SK-N-SH (cell line): ENCODE measurements around the gene CANT1. TPM values are rescaled to one million over a fixed set of nuclear protein-coding genes. Genes with fewer than 3 reads are reported as not detected.

Source experiments
- CTCF ChIA-PET: fragments of 300-600, 350-600 bp; formaldehyde crosslinking; extraction: SDS; loops from one replicate; lab custom pipeline; 2021; lab: Yijun Ruan, JAX
- POLR2A ChIA-PET: fragments of 350-600 bp; sonication (Branson Sonifier 250); formaldehyde crosslinking; extraction: SDS; loops from one replicate; lab custom pipeline; 2020; ENCODE audit warnings: antibody characterized with exemption, inconsistent platforms; lab: Yijun Ruan, JAX
- DNase-seq: peaks from one replicate; pipeline ENCODE4 v3.0.0; 2012
- H2AFZ ChIP-seq: fragments of 200-600 bp; sonication (generic); 2 replicates; pipeline ENCODE4 v1.8.1; 2016; ENCODE audit warnings: antibody characterized with exemption, mild to moderate bottlenecking, low read depth
- H3F3A ChIP-seq: fragments of 200-600 bp; sonication (generic); replicated peaks from 2 replicates; pipeline ENCODE3; 2016; ENCODE audit warnings: antibody characterized with exemption, mild to moderate bottlenecking; ENCODE audit not compliant: insufficient read depth
- H3K27ac ChIP-seq, 2 experiments: fragments of 200-500 bp in 1 of 2; fragments of 200-600 bp in 1 of 2; sonication (Bioruptor generic) in 1 of 2; sonication (generic), shearing (Covaris generic) in 1 of 2; 2 replicates each; pipeline versions ENCODE4 v1.5.1 to v1.6.1; 2014 to 2016; ENCODE audit warnings: low read depth in 2 of 2, inconsistent platforms in 1 of 2, low read length in 1 of 2, mild to moderate bottlenecking in 1 of 2, mixed read lengths in 1 of 2
- H3K27me3 ChIP-seq: fragments of 200-600 bp; sonication (generic), shearing (Covaris generic); 2 replicates; pipeline ENCODE4 v1.6.1; 2016; ENCODE audit warnings: mixed run types; ENCODE audit not compliant: insufficient read depth
- H3K36me3 ChIP-seq, 2 experiments: fragments of 200-500 bp in 1 of 2; fragments of 200-600 bp in 1 of 2; sonication (Bioruptor generic) in 1 of 2; sonication (generic) in 1 of 2; replicated peaks in 1 of 2; 2 replicates each; pipeline versions ENCODE3 to v1.5.1; 2014 to 2016; ENCODE audit warnings: low read length in 1 of 2, mild to moderate bottlenecking in 1 of 2; ENCODE audit not compliant: insufficient read depth in 2 of 2, control insufficient read depth in 1 of 2
- H3K4me1 ChIP-seq, 2 experiments: fragments of 200-500 bp in 1 of 2; fragments of 200-600 bp in 1 of 2; sonication (Bioruptor generic) in 1 of 2; sonication (generic), shearing (Covaris generic) in 1 of 2; 2 replicates each; pipeline versions ENCODE4 v1.5.1 to v1.6.1; 2014 to 2016; ENCODE audit warnings: low read depth in 1 of 2, low read length in 1 of 2, mixed run types in 1 of 2; ENCODE audit not compliant: insufficient read depth in 2 of 2, control insufficient read depth in 1 of 2
- H3K4me2 ChIP-seq: fragments of 200-600 bp; sonication (generic), shearing (Covaris generic); 2 replicates; pipeline ENCODE4 v1.6.1; 2017; ENCODE audit warnings: mixed run types
- H3K4me3 ChIP-seq, 2 experiments: fragments of 200-500 bp in 1 of 2; fragments of 200-600 bp in 1 of 2; sonication (Bioruptor generic) in 1 of 2; sonication (generic), shearing (Covaris generic) in 1 of 2; 2 replicates each; pipeline versions ENCODE4 v1.5.1 to v1.8.1; 2014 to 2016; ENCODE audit warnings: low read depth in 2 of 2, inconsistent platforms in 1 of 2, low read length in 1 of 2, mild to moderate bottlenecking in 1 of 2, mixed read lengths in 1 of 2, moderate library complexity in 1 of 2
- H3K79me2 ChIP-seq: fragments of 200-600 bp; sonication (generic); 2 replicates; pipeline ENCODE4 v1.8.1; 2017; ENCODE audit warnings: mild to moderate bottlenecking; ENCODE audit not compliant: insufficient read depth
- H3K9ac ChIP-seq: fragments of 200-600 bp; sonication (generic); 2 replicates; pipeline ENCODE4 v1.6.1; 2017; ENCODE audit warnings: mixed run types
- H3K9me2 ChIP-seq: fragments of 200-600 bp; sonication (generic); 2 replicates; pipeline ENCODE4 v1.6.1; 2017; ENCODE audit warnings: mixed run types
- H3K9me3 ChIP-seq: fragments of 200-600 bp; sonication (generic); 2 replicates; pipeline ENCODE4 v1.6.1; 2017; ENCODE audit warnings: mixed run types, mild to moderate bottlenecking, moderate library complexity
- H4K20me1 ChIP-seq: fragments of 200-600 bp; sonication (generic); 2 replicates; pipeline ENCODE4 v1.6.1; 2017; ENCODE audit warnings: mild to moderate bottlenecking, mixed run types; ENCODE audit not compliant: insufficient read depth
- CHD2 ChIP-seq: fragments of 150-350 bp; IDR thresholded peaks from 2 replicates; pipeline ENCODE4 v1.6.1; 2018; ENCODE audit warnings: low read length; ENCODE audit not compliant: partially characterized antibody
- EP300 ChIP-seq, 2 experiments: IDR thresholded peaks; 2 replicates each; pipeline versions ENCODE4 v1.4.0 to v1.6.1; 2012; ENCODE audit warnings: borderline replicate concordance in 1 of 2, low read depth in 1 of 2, low read length in 1 of 2
- EZH2phosphoT487 ChIP-seq: fragments of 200-600 bp; sonication (generic); IDR thresholded peaks from 2 replicates; pipeline ENCODE4 v1.6.1; 2017; ENCODE audit warnings: low read depth, mixed run types, mild to moderate bottlenecking, antibody characterized with exemption, moderate library complexity, borderline replicate concordance
- FOSL2 ChIP-seq: IDR thresholded peaks from 2 replicates; pipeline ENCODE4 v1.4.0; 2012; ENCODE audit warnings: low read depth, mild to moderate bottlenecking, moderate library complexity, borderline replicate concordance
- FOXM1 ChIP-seq: IDR thresholded peaks from 2 replicates; pipeline ENCODE4 v1.4.0; 2012; ENCODE audit warnings: low read depth, mild to moderate bottlenecking
- GABPA ChIP-seq: IDR thresholded peaks from 2 replicates; pipeline ENCODE4 v1.4.0; 2012; ENCODE audit warnings: low read depth, mild to moderate bottlenecking
- JUND ChIP-seq: IDR thresholded peaks from 2 replicates; pipeline ENCODE4 v1.4.0; 2012
- MEF2A ChIP-seq: IDR thresholded peaks from 2 replicates; pipeline ENCODE4 v1.4.0; 2012; ENCODE audit warnings: low read depth, borderline replicate concordance
- NFIC ChIP-seq: IDR thresholded peaks from 2 replicates; pipeline ENCODE4 v1.4.0; 2012; ENCODE audit warnings: borderline replicate concordance
- RFX5 ChIP-seq: IDR thresholded peaks from 2 replicates; pipeline ENCODE4 v1.6.1; 2012; ENCODE audit warnings: mild to moderate bottlenecking, improper control_type of control experiment, low read length
- SIN3A ChIP-seq: IDR thresholded peaks from 2 replicates; pipeline ENCODE4 v1.6.1; 2012; ENCODE audit warnings: low read depth, mild to moderate bottlenecking, low read length, moderate library complexity, borderline replicate concordance
- TAF1 ChIP-seq: IDR thresholded peaks from 2 replicates; pipeline ENCODE4 v1.6.1; 2012; ENCODE audit warnings: low read depth, mild to moderate bottlenecking, low read length, moderate library complexity, borderline replicate concordance
- TCF12 ChIP-seq: IDR thresholded peaks from 2 replicates; pipeline ENCODE4 v1.4.0; 2012
- YY1 ChIP-seq: IDR thresholded peaks from 2 replicates; pipeline ENCODE4 v1.4.0; 2012; ENCODE audit warnings: low read depth, mild to moderate bottlenecking
- WGBS: methylation state at CpG from one replicate; pipeline ENCODE4 v1.1.6; 2017; ENCODE audit warnings: low lambda C conversion rate; 5-methylcytosine and 5-hydroxymethylcytosine counted together
- polyA plus RNA-seq, 3 experiments: library from polyadenylated mRNA; depleted of rRNA; stranded (reverse); fragments of >200 nt; gene quantifications; 2 replicates each; pipeline ENCODE4 v1.2.3, GENCODE V29; 2012
- TF ChIP-seq, protein P1 (sequence below): IDR thresholded peaks from 2 replicates; pipeline ENCODE4 v1.6.1; 2012; ENCODE audit warnings: mild to moderate bottlenecking, low read depth, low read length, moderate library complexity
- TF ChIP-seq, protein P2 (sequence below): IDR thresholded peaks from 2 replicates; pipeline ENCODE4; 2012
- TF ChIP-seq, protein P3 (sequence below): fragments of 150-350 bp; IDR thresholded peaks from 2 replicates; pipeline ENCODE4 v1.6.1; 2017; ENCODE audit warnings: antibody characterized with exemption, low read length, low read depth, borderline replicate concordance
- TF ChIP-seq, protein P4 (sequence below): IDR thresholded peaks from 2 replicates; pipeline ENCODE4 v1.4.0; 2012; ENCODE audit warnings: low read depth, borderline replicate concordance
- TF ChIP-seq, protein P5 (sequence below): fragments of 150-350 bp; IDR thresholded peaks from 2 replicates; pipeline ENCODE4 v1.6.1; 2016; ENCODE audit warnings: mild to moderate bottlenecking, low read depth, low read length

CANT1 gene
- polyA plus RNA-seq, 1 of the 3 experiments (the other 2 are of a cell fraction) = 87.4 TPM

DNA sequence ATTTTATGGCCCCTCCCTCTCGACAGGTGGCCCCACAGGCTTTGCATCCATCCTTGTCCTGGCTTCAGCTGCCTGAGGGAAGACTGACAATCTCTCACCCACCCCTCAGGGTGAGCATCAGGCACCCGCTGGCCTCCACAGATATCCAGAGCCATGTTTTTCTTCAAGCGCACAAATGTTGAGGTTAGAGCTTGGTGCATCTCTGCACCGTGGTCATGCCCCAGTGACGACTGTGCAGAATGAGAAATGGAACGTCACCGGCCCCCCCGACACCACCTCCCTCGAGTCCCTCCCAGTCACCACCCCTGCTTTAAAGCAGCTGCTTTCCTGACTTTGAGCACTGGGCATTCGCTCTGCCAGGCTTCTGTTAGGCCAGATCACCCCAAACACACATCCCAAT is 64.6 kb downstream of the CANT1 start (continued):
- TF ChIP-seq, protein P1, sequence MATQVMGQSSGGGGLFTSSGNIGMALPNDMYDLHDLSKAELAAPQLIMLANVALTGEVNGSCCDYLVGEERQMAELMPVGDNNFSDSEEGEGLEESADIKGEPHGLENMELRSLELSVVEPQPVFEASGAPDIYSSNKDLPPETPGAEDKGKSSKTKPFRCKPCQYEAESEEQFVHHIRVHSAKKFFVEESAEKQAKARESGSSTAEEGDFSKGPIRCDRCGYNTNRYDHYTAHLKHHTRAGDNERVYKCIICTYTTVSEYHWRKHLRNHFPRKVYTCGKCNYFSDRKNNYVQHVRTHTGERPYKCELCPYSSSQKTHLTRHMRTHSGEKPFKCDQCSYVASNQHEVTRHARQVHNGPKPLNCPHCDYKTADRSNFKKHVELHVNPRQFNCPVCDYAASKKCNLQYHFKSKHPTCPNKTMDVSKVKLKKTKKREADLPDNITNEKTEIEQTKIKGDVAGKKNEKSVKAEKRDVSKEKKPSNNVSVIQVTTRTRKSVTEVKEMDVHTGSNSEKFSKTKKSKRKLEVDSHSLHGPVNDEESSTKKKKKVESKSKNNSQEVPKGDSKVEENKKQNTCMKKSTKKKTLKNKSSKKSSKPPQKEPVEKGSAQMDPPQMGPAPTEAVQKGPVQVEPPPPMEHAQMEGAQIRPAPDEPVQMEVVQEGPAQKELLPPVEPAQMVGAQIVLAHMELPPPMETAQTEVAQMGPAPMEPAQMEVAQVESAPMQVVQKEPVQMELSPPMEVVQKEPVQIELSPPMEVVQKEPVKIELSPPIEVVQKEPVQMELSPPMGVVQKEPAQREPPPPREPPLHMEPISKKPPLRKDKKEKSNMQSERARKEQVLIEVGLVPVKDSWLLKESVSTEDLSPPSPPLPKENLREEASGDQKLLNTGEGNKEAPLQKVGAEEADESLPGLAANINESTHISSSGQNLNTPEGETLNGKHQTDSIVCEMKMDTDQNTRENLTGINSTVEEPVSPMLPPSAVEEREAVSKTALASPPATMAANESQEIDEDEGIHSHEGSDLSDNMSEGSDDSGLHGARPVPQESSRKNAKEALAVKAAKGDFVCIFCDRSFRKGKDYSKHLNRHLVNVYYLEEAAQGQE = no peak
- TF ChIP-seq FOXM1 (no peak), YY1 (no peak), GABPA (no peak)
- TF ChIP-seq, all 33 proteins: peak for 0

DNA sequence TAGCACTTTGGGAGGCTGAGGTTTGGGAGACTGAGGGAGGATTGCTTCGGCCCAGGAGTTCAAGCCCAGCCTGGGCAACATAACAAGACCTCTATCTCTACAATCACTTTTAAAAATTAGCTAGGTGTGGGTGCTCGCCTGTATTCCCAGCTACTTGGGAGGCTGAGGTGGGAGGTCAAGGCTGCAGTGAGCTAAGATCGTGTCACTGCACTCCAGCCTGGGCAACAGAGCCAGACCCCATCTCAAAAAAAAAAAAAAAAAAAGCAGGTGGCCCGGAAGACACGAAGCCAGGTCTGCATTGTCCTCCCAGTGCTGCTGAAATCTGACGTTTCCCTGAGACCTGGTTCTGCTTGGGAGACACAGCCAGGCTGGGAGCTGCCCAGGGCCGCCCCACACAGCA is 65.5 kb downstream of the CANT1 start:
- no peak overlapping the region for H3K4me3 ChIP-seq
- H2AFZ ChIP-seq = no peak overlapping the region
- no peak overlapping the region for H3K27ac ChIP-seq
- ChIA-PET POLR2A (no interaction called here), CTCF (interaction anchor here (0.9 to 3.9 kb wide), 5 partner anchors 11 to 98 kb away, joined by 3 to 22 read pairs (median 4); no protein-coding TSS in a partner anchor)
- no peaks in the 10 kb centered on the region for H3K27me3 ChIP-seq
- peaks cover 16% of the 10 kb centered on the region for H3F3A ChIP-seq
- H3K79me2 ChIP-seq = no peaks in the 10 kb centered on the region
- no peaks in the 10 kb centered on the region for H3K9me3 ChIP-seq
- no peaks in the 10 kb centered on the region for H4K20me1 ChIP-seq
- no peaks in the 10 kb centered on the region for H3K9me2 ChIP-seq
- no peak overlapping the region for H3K9ac ChIP-seq
- peaks cover 11 to 14% of the 10 kb centered on the region in 2 experiments; a peak in 3 of 4 replicates for H3K4me1 ChIP-seq
- no peak for DNase-seq
- WGBS = 88% methylated on average over 7 of the region's 7 CpGs
- H3K36me3 ChIP-seq = no peaks in the 10 kb centered on the region
- H3K4me2 ChIP-seq = no peak overlapping the region
- no peak for TF ChIP-seq EZH2phosphoT487
- TF ChIP-seq, protein P2, sequence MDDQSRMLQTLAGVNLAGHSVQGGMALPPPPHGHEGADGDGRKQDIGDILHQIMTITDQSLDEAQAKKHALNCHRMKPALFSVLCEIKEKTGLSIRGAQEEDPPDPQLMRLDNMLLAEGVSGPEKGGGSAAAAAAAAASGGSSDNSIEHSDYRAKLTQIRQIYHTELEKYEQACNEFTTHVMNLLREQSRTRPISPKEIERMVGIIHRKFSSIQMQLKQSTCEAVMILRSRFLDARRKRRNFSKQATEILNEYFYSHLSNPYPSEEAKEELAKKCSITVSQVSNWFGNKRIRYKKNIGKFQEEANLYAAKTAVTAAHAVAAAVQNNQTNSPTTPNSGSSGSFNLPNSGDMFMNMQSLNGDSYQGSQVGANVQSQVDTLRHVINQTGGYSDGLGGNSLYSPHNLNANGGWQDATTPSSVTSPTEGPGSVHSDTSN = no peak
- TF ChIP-seq, protein P3, sequence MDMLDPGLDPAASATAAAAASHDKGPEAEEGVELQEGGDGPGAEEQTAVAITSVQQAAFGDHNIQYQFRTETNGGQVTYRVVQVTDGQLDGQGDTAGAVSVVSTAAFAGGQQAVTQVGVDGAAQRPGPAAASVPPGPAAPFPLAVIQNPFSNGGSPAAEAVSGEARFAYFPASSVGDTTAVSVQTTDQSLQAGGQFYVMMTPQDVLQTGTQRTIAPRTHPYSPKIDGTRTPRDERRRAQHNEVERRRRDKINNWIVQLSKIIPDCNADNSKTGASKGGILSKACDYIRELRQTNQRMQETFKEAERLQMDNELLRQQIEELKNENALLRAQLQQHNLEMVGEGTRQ = no peak
- TF ChIP-seq, protein P4, sequence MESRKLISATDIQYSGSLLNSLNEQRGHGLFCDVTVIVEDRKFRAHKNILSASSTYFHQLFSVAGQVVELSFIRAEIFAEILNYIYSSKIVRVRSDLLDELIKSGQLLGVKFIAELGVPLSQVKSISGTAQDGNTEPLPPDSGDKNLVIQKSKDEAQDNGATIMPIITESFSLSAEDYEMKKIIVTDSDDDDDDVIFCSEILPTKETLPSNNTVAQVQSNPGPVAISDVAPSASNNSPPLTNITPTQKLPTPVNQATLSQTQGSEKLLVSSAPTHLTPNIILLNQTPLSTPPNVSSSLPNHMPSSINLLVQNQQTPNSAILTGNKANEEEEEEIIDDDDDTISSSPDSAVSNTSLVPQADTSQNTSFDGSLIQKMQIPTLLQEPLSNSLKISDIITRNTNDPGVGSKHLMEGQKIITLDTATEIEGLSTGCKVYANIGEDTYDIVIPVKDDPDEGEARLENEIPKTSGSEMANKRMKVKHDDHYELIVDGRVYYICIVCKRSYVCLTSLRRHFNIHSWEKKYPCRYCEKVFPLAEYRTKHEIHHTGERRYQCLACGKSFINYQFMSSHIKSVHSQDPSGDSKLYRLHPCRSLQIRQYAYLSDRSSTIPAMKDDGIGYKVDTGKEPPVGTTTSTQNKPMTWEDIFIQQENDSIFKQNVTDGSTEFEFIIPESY = no peak
- TF ChIP-seq, protein P5, sequence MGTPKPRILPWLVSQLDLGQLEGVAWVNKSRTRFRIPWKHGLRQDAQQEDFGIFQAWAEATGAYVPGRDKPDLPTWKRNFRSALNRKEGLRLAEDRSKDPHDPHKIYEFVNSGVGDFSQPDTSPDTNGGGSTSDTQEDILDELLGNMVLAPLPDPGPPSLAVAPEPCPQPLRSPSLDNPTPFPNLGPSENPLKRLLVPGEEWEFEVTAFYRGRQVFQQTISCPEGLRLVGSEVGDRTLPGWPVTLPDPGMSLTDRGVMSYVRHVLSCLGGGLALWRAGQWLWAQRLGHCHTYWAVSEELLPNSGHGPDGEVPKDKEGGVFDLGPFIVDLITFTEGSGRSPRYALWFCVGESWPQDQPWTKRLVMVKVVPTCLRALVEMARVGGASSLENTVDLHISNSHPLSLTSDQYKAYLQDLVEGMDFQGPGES = no peak
- TF ChIP-seq, protein P1 = no peak
- TF ChIP-seq RFX5 = no peak
- TF ChIP-seq SIN3A = no peak
- TF ChIP-seq FOSL2 = no peak
- no peak for TF ChIP-seq CHD2
- no peak for TF ChIP-seq TAF1
- no peak for TF ChIP-seq JUND
- TF ChIP-seq MEF2A = no peak
- no peak for TF ChIP-seq NFIC
- TF ChIP-seq EP300 (IDR thresholded peaks at IDR 0.05; ENCODE audit: borderline replicate concordance in 1 of 2, low read depth in 1 of 2, low read length in 1 of 2) = no peak
- TF ChIP-seq TCF12 = no peak
